Activated gamma-delta T cell treated with anti-CD3 and anti-CD28 coated beads, Interleukin-2, amount 50 U/mL, for 16 hours (primary cell): ENCODE results near the gene TMEM131L.
"Not testable (repeated sequence)": the region's sequence is repeated elsewhere in the genome, so short reads cannot be mapped to it uniquely, and the experiment has no call there.

Source experiments
- DNase-seq: peaks from one replicate; pipeline ENCODE4 v3.0.0-alpha.2; 2020; ENCODE audit warnings: low read depth

The TMEM131L gene

GRCh38 chr4:153655928-153656327 is 189.8 kb downstream of the TMEM131L start:
- DNase-seq = no peak

DNA sequence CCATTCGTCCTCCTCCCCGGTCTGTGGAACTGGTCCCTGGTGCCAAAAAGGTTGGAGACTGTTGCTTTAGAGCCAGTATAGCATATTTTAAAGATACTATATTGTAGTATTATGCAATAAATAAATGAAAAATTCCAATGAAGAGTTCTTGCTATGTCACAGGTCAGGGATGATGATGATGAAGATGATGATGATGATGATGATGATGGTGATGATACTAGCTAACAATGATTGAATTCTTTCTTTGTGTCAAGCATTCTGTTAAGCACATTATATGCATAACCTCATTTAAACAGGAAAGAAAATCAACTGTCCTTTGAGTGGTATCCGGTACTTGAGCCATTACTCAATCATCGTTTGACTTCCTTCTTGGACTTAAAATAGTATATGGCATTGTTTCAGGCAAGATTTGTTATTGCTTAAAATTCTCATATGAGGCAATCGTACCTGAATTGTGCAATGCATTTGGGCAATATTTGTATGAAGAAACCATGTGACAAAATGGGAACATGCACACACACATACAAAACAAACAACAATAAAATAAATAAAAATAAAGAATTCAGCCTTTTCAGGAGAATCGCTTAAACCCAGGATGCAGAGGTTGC is 195.2 kb downstream of the TMEM131L start:
- DNase-seq = no peak

- no peak for DNase-seq
Measured at GRCh38 chr4:153661908-153662307, 195.7 kb downstream of the TMEM131L start.

DNA sequence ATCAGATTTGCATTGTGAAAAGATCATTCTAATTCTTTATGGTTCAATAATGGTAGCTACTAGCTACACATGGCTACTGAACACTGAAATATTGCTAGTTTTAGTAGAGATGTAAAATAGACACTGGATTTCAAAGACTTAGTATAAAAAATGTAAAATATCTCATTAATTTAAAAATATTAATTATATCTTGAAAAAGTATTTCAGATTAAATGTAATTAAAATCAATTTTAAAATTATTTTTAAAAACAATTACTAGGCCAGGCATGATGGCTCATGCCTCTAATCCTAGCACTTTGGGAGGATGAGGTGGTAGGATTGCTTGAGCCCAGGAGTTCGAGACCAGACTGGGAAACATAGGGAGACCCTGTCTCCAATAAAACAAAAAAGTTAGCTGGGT is 197.5 kb downstream of the TMEM131L start:
- no peak for DNase-seq

- not testable (repeated sequence) for DNase-seq
Measured at GRCh38 chr4:153666505-153666904, 200.3 kb downstream of the TMEM131L start.

DNA sequence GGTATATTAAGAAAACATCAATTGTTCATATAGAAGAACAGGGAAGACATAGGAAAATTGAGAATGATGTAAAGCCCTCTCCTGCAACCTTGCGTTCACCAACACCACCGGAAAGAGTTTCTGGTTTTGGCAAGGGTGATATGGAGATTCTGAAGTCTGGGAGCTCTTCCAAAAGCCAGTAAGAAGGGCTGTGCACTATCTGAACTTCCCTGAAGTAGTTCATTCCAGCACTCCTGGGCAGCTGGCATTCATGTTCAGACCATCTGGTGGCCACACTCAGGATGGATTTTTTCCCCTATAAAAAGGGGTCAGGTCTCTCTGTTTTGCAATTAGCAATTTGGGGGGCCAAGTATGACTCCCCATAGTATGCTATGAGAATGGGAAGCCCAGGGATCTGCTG is 202.5 kb downstream of the TMEM131L start:
- DNase-seq = no peak

DNA sequence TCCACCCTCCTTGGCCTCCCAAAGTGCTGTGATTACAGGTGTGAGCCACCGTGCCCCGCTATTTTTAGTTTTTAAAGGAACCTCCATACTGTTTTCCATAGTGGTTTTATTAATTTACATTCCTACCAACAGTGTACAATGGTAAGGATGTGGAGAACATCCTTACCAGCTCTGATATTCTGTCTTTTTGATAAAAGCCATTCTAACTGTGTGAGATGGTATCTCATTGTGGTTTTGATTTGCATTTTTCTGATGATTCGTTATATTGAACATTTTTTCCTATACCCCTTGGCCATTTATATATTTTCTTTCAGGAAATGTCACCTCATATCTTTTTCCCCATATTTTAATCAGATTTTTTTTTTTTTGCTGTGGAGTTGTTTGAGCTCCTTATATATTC is 203.7 kb downstream of the TMEM131L start:
- DNase-seq = no peak

GRCh38 chr4:153676486-153676885 is 210.3 kb downstream of the TMEM131L start:
- no peak for DNase-seq

- no peak for DNase-seq
Measured at GRCh38 chr4:153676984-153677383, 210.8 kb downstream of the TMEM131L start.

- DNase-seq = no peak
Measured at GRCh38 chr4:153679486-153679885, 213.3 kb downstream of the TMEM131L start.

DNA sequence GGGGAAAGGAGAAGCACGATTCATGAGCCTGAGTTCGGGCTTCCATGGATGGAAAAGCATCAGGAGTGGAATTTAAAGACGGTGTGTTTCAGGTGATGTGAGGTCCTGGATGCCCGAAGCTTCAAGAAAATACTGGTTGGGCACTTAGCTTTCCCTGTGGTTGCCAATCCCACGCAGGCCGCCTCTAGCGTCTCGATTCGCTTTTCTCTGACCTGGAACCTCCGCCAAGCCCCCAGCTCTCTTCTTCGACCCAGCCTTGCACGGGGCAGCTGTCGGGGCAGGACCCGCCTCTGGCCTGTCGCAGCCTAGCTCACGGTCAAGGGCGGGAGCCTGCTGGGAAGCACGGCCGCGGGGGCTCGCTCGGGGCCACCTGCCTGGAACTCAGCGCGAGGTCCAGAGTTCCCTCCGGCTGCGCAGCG is 217.6 kb downstream of the TMEM131L start:
- DNase-seq = no peak

GRCh38 chr4:153684182-153684970 is 218.2 kb downstream of the TMEM131L start, which contains the start of gene TLR2:
Gene TLR2 (plus strand): TSS chr4:153684280. CDS start chr4:153702908, 18,628 bp downstream.
- peak; percentile 38 for DNase-seq

- DNase-seq = no peak
Measured at GRCh38 chr4:153684971-153685371, 218.8 kb downstream of the TMEM131L start.
